ENCODE data around the gene IGFBP5. TPM values are rescaled to one million over a fixed set of nuclear protein-coding genes. Genes with fewer than 3 reads are reported as not detected.

Gene IGFBP5
- total and polyA plus RNA-seq, 2 donors, result 6.6 to 134 TPM

DNA sequence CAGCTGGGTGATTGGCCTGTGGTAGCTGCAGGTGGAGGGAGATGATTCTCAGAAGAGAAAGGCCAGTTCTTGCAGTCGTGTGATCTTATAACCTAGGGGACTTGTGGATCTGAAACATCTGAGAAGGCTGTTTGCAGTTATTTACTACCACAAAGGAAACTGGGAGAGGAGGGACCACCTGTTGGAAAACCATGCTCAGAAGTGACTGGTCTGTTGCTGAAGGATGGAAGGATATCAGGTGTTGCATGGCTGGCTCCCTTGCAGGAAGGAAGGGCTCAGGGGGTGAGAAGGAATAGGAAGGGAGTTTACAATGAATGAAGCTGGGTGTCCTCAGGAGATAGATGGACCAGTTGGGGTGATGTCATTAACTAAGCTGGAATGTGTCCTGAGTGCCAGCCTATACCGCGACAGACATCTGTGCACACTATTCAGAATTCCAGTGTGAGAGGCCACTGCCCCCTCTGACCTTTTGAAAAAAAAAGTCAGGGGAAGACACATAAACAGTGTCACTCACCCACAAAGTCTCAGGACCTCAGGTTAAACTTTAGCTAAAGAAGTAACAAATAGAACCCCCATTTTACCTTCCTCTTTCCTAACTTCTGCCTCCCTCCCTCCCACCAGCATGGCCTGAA, 44.6 kb downstream of the IGFBP5 start:
- no peaks in the 10 kb centered on the region for H3K36me3 ChIP-seq (ENCODE audit: control insufficient read depth in 2 of 2, insufficient read depth in 2 of 2, low read length in 1 of 2)
- no peak overlapping the region for H3K4me3 ChIP-seq (ENCODE audit: low read length in 2 of 2)
- H3K27me3 ChIP-seq (ENCODE audit: control insufficient read depth in 2 of 2, insufficient read depth in 1 of 2, low read length in 1 of 2), result no peaks in the 10 kb centered on the region
- no peak for DNase-seq (ENCODE audit: low read depth in 6 of 9, low spot score in 9 of 9)
- 95% methylated on average over 3 of the region's 3 CpGs for WGBS
- H3K4me1 ChIP-seq (ENCODE audit: control insufficient read depth in 2 of 2, insufficient read depth in 2 of 2, low read length in 2 of 2), result peaks cover 4 to 13% of the 10 kb centered on the region in 2 donors
- H3K27ac ChIP-seq (ENCODE audit: low read depth in 1 of 2, low read length in 1 of 2), result no peak overlapping the region
- H3K9me3 ChIP-seq (ENCODE audit: control insufficient read depth in 2 of 2, insufficient read depth in 1 of 2, low read length in 1 of 2), result no peaks in the 10 kb centered on the region

DNA sequence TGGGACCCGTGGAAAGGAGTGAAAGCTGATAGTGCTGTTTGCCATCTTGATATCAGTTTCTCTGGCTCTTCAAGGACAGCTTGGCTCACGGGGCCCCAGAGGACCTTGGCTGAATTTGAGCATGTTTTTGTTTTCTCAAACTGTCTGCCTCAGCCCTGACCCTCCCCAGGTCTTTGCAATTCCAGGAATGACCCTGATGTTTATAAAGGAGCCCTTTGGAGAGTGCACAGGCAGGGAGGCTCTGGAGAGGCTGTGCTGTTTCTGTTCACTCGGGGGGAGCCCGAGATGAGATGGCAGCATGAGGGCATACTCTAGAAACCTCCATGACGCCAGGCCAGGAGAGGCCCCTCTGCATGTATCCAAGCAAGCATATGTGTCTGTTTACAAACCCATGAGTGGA, 45.8 kb downstream of the IGFBP5 start:
- 94% methylated on average over 5 of the region's 5 CpGs for WGBS
- Histone ChIP-seq H3K36me3 (ENCODE audit: control insufficient read depth in 2 of 2, insufficient read depth in 2 of 2, low read length in 1 of 2) (peaks cover 0 to 2% of the 10 kb centered on the region in 2 donors), H3K9me3 (ENCODE audit: control insufficient read depth in 2 of 2, insufficient read depth in 1 of 2, low read length in 1 of 2) (no peaks in the 10 kb centered on the region), H3K27ac (ENCODE audit: low read depth in 1 of 2, low read length in 1 of 2) (peak overlapping the region in 1 of 2 donors; percentile 16), H3K4me3 (ENCODE audit: low read length in 2 of 2) (no peak overlapping the region), H3K27me3 (ENCODE audit: control insufficient read depth in 2 of 2, insufficient read depth in 1 of 2, low read length in 1 of 2) (no peaks in the 10 kb centered on the region), H3K4me1 (ENCODE audit: control insufficient read depth in 2 of 2, insufficient read depth in 2 of 2, low read length in 2 of 2) (peaks cover 12 to 24% of the 10 kb centered on the region in 2 donors)
- no peak for DNase-seq (ENCODE audit: low read depth in 6 of 9, low spot score in 9 of 9)

DNA sequence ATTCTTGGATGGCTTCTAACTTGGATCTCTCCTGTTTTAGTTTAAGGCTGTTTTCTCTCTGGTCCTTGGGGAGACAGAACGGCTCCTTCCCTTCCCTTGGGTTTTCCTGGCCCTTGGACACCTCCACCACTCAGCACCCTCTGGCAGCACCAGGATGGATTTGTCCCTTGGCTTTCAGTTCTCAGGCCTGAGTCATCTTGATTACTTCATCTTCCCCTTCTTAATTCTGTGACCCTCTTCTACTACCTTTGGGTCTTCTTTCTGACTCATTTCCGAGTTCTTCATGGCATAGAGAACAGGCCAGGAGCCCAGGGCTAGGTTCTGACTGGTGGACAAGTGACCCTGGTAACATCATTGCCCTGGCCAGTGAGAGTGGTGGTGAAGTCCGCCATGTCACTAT, 47.2 kb downstream of the IGFBP5 start:
- WGBS, result 94% methylated on average over 3 of the region's 3 CpGs
- Histone ChIP-seq H3K36me3 (ENCODE audit: control insufficient read depth in 2 of 2, insufficient read depth in 2 of 2, low read length in 1 of 2) (peaks cover 0 to 2% of the 10 kb centered on the region in 2 donors), H3K4me3 (ENCODE audit: low read length in 2 of 2) (no peak overlapping the region), H3K4me1 (ENCODE audit: control insufficient read depth in 2 of 2, insufficient read depth in 2 of 2, low read length in 2 of 2) (peaks cover 12 to 33% of the 10 kb centered on the region in 2 donors), H3K27ac (ENCODE audit: low read depth in 1 of 2, low read length in 1 of 2) (no peak overlapping the region), H3K9me3 (ENCODE audit: control insufficient read depth in 2 of 2, insufficient read depth in 1 of 2, low read length in 1 of 2) (no peaks in the 10 kb centered on the region), H3K27me3 (ENCODE audit: control insufficient read depth in 2 of 2, insufficient read depth in 1 of 2, low read length in 1 of 2) (no peaks in the 10 kb centered on the region)
- no peak for DNase-seq (ENCODE audit: low read depth in 6 of 9, low spot score in 9 of 9)

DNA sequence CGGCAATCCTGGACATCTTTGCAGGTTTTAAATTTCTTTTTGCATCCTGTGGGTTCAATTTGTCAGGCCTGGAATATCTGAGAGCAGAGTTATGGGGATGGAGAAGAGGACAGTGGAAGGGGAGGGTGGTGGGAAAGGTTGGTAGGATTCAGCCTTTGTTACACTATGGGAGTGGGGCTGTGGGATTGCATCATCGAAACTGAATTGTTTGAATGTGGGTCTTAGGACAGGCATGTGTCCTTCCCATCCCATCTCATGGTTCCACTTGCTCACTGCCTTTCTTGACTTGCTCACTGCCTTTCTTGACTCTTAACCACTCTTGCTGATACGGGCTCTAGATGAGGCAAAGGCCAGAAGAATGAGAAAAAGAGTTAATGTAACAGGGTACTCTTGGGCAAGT, 49.2 kb downstream of the IGFBP5 start:
- H3K36me3 ChIP-seq (ENCODE audit: control insufficient read depth in 2 of 2, insufficient read depth in 2 of 2, low read length in 1 of 2), result peaks cover 0 to 4% of the 10 kb centered on the region in 2 donors
- H3K4me1 ChIP-seq (ENCODE audit: control insufficient read depth in 2 of 2, insufficient read depth in 2 of 2, low read length in 2 of 2), result peaks cover 12 to 33% of the 10 kb centered on the region in 2 donors
- no peaks in the 10 kb centered on the region for H3K27me3 ChIP-seq (ENCODE audit: control insufficient read depth in 2 of 2, insufficient read depth in 1 of 2, low read length in 1 of 2)
- H3K27ac ChIP-seq (ENCODE audit: low read depth in 1 of 2, low read length in 1 of 2), result no peak overlapping the region
- WGBS, result 96% methylated on average over 3 of the region's 3 CpGs
- DNase-seq (ENCODE audit: low read depth in 6 of 9, low spot score in 9 of 9), result no peak
- H3K9me3 ChIP-seq (ENCODE audit: control insufficient read depth in 2 of 2, insufficient read depth in 1 of 2, low read length in 1 of 2), result no peaks in the 10 kb centered on the region
- H3K4me3 ChIP-seq (ENCODE audit: low read length in 2 of 2), result no peak overlapping the region

DNA sequence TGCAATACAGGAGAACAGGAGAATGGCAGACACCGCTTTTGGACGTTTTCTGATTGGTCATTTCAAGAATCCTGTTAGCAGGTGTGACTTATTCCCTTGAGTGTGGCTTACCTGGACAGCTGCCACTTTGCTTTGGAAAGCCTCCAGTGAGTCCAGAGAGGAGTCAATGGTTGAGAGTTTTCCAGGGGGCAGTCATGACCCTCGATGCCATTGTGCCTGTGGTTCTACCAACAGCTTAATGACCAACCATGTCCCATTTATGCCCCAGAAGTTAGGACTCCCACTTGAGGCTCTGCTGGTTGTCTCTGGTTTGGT, 49.8 kb downstream of the IGFBP5 start:
- Histone ChIP-seq H3K27me3 (ENCODE audit: control insufficient read depth in 2 of 2, insufficient read depth in 1 of 2, low read length in 1 of 2) (no peaks in the 10 kb centered on the region), H3K9me3 (ENCODE audit: control insufficient read depth in 2 of 2, insufficient read depth in 1 of 2, low read length in 1 of 2) (no peaks in the 10 kb centered on the region), H3K4me3 (ENCODE audit: low read length in 2 of 2) (no peak overlapping the region), H3K4me1 (ENCODE audit: control insufficient read depth in 2 of 2, insufficient read depth in 2 of 2, low read length in 2 of 2) (peaks cover 12 to 33% of the 10 kb centered on the region in 2 donors), H3K27ac (ENCODE audit: low read depth in 1 of 2, low read length in 1 of 2) (no peak overlapping the region), H3K36me3 (ENCODE audit: control insufficient read depth in 2 of 2, insufficient read depth in 2 of 2, low read length in 1 of 2) (peaks cover 0 to 4% of the 10 kb centered on the region in 2 donors)
- no peak for DNase-seq (ENCODE audit: low read depth in 6 of 9, low spot score in 9 of 9)
- 96% methylated on average over 3 of the region's 3 CpGs for WGBS

DNA sequence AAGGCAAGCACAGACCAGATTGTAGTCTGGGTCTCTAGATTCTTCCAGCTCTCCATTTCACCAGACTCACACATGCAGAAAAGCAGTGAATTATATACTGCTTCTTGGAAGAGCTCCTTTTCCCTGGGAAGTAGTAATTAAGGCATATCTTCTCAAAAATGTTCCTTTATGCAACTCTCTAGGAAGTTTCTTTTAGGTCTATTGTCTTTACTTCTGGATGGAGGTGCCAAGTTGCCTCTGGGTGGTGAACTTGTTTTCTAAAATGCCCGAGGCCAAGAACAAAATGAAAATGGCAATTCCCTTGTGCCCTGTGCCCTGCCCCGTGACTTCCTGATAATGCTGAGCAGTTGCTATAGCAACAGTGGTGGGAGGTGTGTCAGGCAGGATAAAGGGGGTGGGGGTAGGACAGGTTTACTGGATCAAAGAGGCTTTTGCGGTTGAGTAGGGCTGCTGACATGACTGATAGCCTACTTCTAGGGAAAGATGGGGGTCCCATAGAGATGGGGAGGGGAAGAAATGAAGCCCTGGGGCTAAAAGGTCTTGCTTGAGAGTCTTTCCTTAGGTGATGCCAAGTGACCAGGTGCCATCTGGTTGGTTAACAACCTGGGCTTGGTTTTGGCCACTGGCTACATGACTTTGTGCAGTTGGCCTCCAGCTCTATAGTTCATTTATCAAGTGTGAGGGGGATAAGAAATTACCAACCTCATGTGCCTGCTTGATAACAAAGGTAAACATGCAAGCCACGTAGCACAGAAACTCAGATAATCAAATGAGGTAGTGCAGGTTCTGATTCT, 50.3 kb downstream of the IGFBP5 start:
- peak overlapping the region in 1 of 2 donors; percentile 19 for H3K27ac ChIP-seq (ENCODE audit: low read depth in 1 of 2, low read length in 1 of 2)
- DNase-seq (ENCODE audit: low read depth in 6 of 9, low spot score in 9 of 9), result no peak
- H3K9me3 ChIP-seq (ENCODE audit: control insufficient read depth in 2 of 2, insufficient read depth in 1 of 2, low read length in 1 of 2), result no peaks in the 10 kb centered on the region
- peaks cover 10 to 27% of the 10 kb centered on the region in 2 donors for H3K4me1 ChIP-seq (ENCODE audit: control insufficient read depth in 2 of 2, insufficient read depth in 2 of 2, low read length in 2 of 2)
- peaks cover 0 to 4% of the 10 kb centered on the region in 2 donors for H3K36me3 ChIP-seq (ENCODE audit: control insufficient read depth in 2 of 2, insufficient read depth in 2 of 2, low read length in 1 of 2)
- H3K27me3 ChIP-seq (ENCODE audit: control insufficient read depth in 2 of 2, insufficient read depth in 1 of 2, low read length in 1 of 2), result no peaks in the 10 kb centered on the region
- WGBS, result 86% methylated on average over 4 of the region's 4 CpGs
- H3K4me3 ChIP-seq (ENCODE audit: low read length in 2 of 2), result no peak overlapping the region

DNA sequence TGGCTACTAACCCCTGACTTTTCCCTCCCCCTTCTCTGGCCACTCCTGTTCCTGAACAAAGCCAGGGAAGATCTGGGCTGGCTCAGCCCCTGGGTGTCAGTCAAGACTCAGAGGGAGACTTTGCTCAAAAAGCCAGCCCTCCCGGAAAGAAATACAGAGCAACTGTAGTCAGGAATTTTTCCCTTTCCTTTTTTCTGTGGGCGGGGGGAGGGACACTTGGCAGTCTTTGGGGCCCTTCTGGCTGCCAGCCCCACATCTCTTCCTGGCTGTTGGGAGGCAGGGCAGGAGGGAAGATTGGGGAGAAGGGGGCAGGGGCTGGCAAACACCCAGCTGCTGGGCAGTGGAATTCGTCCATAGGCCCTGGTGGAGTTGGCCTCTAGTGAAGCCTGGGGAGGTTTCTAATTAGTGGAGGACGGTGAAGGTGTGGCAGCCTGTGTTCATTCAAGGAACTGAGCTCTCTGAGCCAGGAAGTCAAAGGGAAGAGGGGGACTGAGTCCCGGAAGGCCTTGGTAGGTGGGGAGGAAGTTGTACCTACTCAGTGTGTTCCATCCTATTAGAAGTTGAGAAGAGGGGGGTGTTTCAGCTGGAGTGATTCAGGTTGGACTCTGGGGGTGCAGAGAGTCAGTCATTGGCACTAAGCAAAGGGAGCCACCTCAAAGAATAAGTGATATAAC, 51.2 kb downstream of the IGFBP5 start:
- peaks cover 8 to 20% of the 10 kb centered on the region in 2 donors for H3K4me1 ChIP-seq (ENCODE audit: control insufficient read depth in 2 of 2, insufficient read depth in 2 of 2, low read length in 2 of 2)
- no peaks in the 10 kb centered on the region for H3K27me3 ChIP-seq (ENCODE audit: control insufficient read depth in 2 of 2, insufficient read depth in 1 of 2, low read length in 1 of 2)
- no peak overlapping the region for H3K4me3 ChIP-seq (ENCODE audit: low read length in 2 of 2)
- peak overlapping the region; percentile 41 to 58 for H3K27ac ChIP-seq (ENCODE audit: low read depth in 1 of 2, low read length in 1 of 2)
- H3K9me3 ChIP-seq (ENCODE audit: control insufficient read depth in 2 of 2, insufficient read depth in 1 of 2, low read length in 1 of 2), result no peaks in the 10 kb centered on the region
- 97% methylated on average over 5 of the region's 5 CpGs for WGBS
- DNase-seq (ENCODE audit: low read depth in 6 of 9, low spot score in 9 of 9), result no peak
- peaks cover 4% of the 10 kb centered on the region in 2 donors for H3K36me3 ChIP-seq (ENCODE audit: control insufficient read depth in 2 of 2, insufficient read depth in 2 of 2, low read length in 1 of 2)

DNA sequence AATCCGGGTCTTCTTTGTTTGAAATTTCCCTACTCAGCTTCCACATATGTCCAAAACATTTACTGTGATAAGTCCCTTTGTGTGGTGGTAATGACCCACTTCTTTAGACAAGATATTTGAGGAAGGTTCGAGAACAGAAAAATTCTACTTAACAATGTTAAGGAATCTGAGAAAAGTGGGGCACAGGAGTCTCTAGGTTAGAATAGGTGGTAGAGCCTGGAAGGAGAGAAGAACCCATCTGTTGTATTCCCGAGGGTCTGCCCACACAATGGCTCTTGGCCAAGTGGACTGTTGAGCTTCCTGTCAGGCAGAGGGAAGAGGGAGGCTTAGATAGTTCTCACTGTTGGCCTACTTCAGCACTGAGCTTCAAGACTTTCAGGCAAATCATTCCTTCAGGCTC, 57.9 kb downstream of the IGFBP5 start:
- Histone ChIP-seq H3K9me3 (ENCODE audit: control insufficient read depth in 2 of 2, insufficient read depth in 1 of 2, low read length in 1 of 2) (peaks cover 0 to 5% of the 10 kb centered on the region in 2 donors), H3K4me3 (ENCODE audit: low read length in 2 of 2) (no peak overlapping the region), H3K4me1 (ENCODE audit: control insufficient read depth in 2 of 2, insufficient read depth in 2 of 2, low read length in 2 of 2) (peaks cover 19 to 42% of the 10 kb centered on the region in 2 donors), H3K27me3 (ENCODE audit: control insufficient read depth in 2 of 2, insufficient read depth in 1 of 2, low read length in 1 of 2) (peaks cover 23 to 41% of the 10 kb centered on the region in 2 donors), H3K36me3 (ENCODE audit: control insufficient read depth in 2 of 2, insufficient read depth in 2 of 2, low read length in 1 of 2) (peaks cover 2 to 4% of the 10 kb centered on the region in 2 donors), H3K27ac (ENCODE audit: low read depth in 1 of 2, low read length in 1 of 2) (no peak overlapping the region)
- 66% methylated on average over 3 of the region's 3 CpGs for WGBS
- no peak for DNase-seq (ENCODE audit: low read depth in 6 of 9, low spot score in 9 of 9)
